ENCODE measurements around the gene DENND2A. TPM values are rescaled to one million over a fixed set of nuclear protein-coding genes. Genes with fewer than 3 reads are reported as not detected.
A peak's percentile ranks its signal among the peaks of the same experiment; 100 is the strongest.

The DENND2A gene
- total RNA-seq, 1 donor from 2014 or later, result not detected

- ATAC-seq (ENCODE audit: low read depth) (no peak), DNase-seq (no peak)
- TF ChIP-seq CTCF (IDR thresholded peaks at IDR 0.05), result no peak
- intact Hi-C loops (cut with micrococcal nuclease), result no loop called here
- H3K27me3 Mint-ChIP-seq, result peaks cover 3% of the 10 kb centered on the region
- peaks cover 11% of the 10 kb centered on the region for H3K4me1 Mint-ChIP-seq
- CTCF ChIA-PET, result no interaction called here
- POLR2A ChIA-PET, result no interaction called here
- H3K4me3 Mint-ChIP-seq, result no peak overlapping the region
- no peaks in the 10 kb centered on the region for H3K36me3 Mint-ChIP-seq (ENCODE audit: low read depth)
- H3K9me3 Mint-ChIP-seq, result no peaks in the 10 kb centered on the region
- no peak overlapping the region for H3K27ac Mint-ChIP-seq
These were observed 114.9 kb downstream of the DENND2A start for GRCh38 chr7:140525743-140526142.

GRCh38 chr7:140521421-140521820, 119.2 kb downstream of the DENND2A start:
- CTCF ChIA-PET, result interaction anchor here (1.1 to 1.2 kb wide), 2 partner anchors 132 to 1012 kb away, joined by 3 to 4 read pairs; no protein-coding TSS in a partner anchor
- H3K4me1 Mint-ChIP-seq, result peaks cover 15% of the 10 kb centered on the region
- H3K27me3 Mint-ChIP-seq, result peaks cover 9% of the 10 kb centered on the region
- H3K27ac Mint-ChIP-seq, result no peak overlapping the region
- POLR2A ChIA-PET, result no interaction called here
- no peaks in the 10 kb centered on the region for H3K36me3 Mint-ChIP-seq (ENCODE audit: low read depth)
- DNase-seq (no peak), ATAC-seq (ENCODE audit: low read depth) (no peak)
- H3K4me3 Mint-ChIP-seq, result no peak overlapping the region
- no peaks in the 10 kb centered on the region for H3K9me3 Mint-ChIP-seq
- intact Hi-C loops (cut with micrococcal nuclease), result no loop called here
- TF ChIP-seq CTCF (IDR thresholded peaks at IDR 0.05), result no peak

- intact Hi-C loops (cut with micrococcal nuclease), result no loop called here
- CTCF ChIA-PET, result interaction anchor here (1.6 to 4.2 kb wide), 2 partner anchors 134 to 492 kb away, joined by 7 to 50 read pairs; no protein-coding TSS in a partner anchor
- POLR2A ChIA-PET, result no interaction called here
- TF ChIP-seq CTCF (IDR thresholded peaks at IDR 0.05), result no peak
- H3K36me3 Mint-ChIP-seq (ENCODE audit: low read depth), result no peaks in the 10 kb centered on the region
- DNase-seq (no peak), ATAC-seq (ENCODE audit: low read depth) (no peak)
- H3K27me3 Mint-ChIP-seq, result peaks cover 11% of the 10 kb centered on the region
- no peak overlapping the region for H3K4me3 Mint-ChIP-seq
- peaks cover 6% of the 10 kb centered on the region for H3K4me1 Mint-ChIP-seq
- H3K27ac Mint-ChIP-seq, result no peak overlapping the region
- no peaks in the 10 kb centered on the region for H3K9me3 Mint-ChIP-seq
These were observed 121.6 kb downstream of the DENND2A start for GRCh38 chr7:140519007-140519399.

GRCh38 chr7:140518370-140519006, 122.1 kb downstream of the DENND2A start:
- Mint-ChIP-seq H3K27me3 (peaks cover 11% of the 10 kb centered on the region), H3K9me3 (no peaks in the 10 kb centered on the region), H3K4me3 (no peak overlapping the region), H3K27ac (no peak overlapping the region), H3K36me3 (ENCODE audit: low read depth) (no peaks in the 10 kb centered on the region), H3K4me1 (peaks cover 4% of the 10 kb centered on the region)
- no peak for TF ChIP-seq CTCF (IDR thresholded peaks at IDR 0.05)
- DNase-seq, result no peak
- ATAC-seq (ENCODE audit: low read depth), result no peak
- ChIA-PET POLR2A (interaction anchor here (0.8 kb wide), 1 partner anchor 178 kb away, joined by 3 read pairs; the partner anchor contains the start of gene NDUFB2), CTCF (interaction anchor here (1.0 to 4.2 kb wide), 6 partner anchors 134 to 1016 kb away, joined by 3 to 50 read pairs (median 4); partner anchors contain the start of gene MRPS33)
- intact Hi-C loops (cut with micrococcal nuclease), result loop anchor here (1.0 kb wide), 5 partner anchors 135 to 1132 kb away; partner anchors contain the start of gene MRPS33

GRCh38 chr7:140517546-140518369, 122.9 kb downstream of the DENND2A start:
- H3K36me3 Mint-ChIP-seq (ENCODE audit: low read depth), result no peaks in the 10 kb centered on the region
- no peak overlapping the region for H3K27ac Mint-ChIP-seq
- H3K9me3 Mint-ChIP-seq, result no peaks in the 10 kb centered on the region
- ChIA-PET POLR2A (interaction anchor here (0.8 kb wide), 1 partner anchor 179 kb away, joined by 3 read pairs; the partner anchor contains the start of gene NDUFB2), CTCF (interaction anchor here (0.5 to 4.2 kb wide), 10 partner anchors 135 to 1016 kb away, joined by 3 to 50 read pairs (median 4); partner anchors contain the start of gene MRPS33)
- H3K4me1 Mint-ChIP-seq, result peaks cover 4% of the 10 kb centered on the region
- peak; percentile 57 for DNase-seq
- peaks cover 11% of the 10 kb centered on the region for H3K27me3 Mint-ChIP-seq
- peak overlapping the region; percentile 42 for H3K4me3 Mint-ChIP-seq
- intact Hi-C loops (cut with micrococcal nuclease), result loop anchor here (1.0 kb wide), 5 partner anchors 136 to 1133 kb away; partner anchors contain the start of gene MRPS33
- no peak for TF ChIP-seq CTCF (IDR thresholded peaks at IDR 0.05)
- peak; percentile 67 for ATAC-seq (ENCODE audit: low read depth)
